NCI-H446 treated with DMSO at 0.1 percent for 48 hours (cell line): ENCODE data around the gene EEA1.
A peak's percentile ranks its signal among the peaks of the same experiment; 100 is the strongest.
"Not testable (repeated sequence)": the region's sequence is repeated elsewhere in the genome, so short reads cannot be mapped to it uniquely, and the experiment has no call there.

Experiments used
- DNase-seq: peaks from one replicate; lab custom pipeline; 2025; lab: John Stamatoyannopoulos, UW

Gene EEA1

DNA sequence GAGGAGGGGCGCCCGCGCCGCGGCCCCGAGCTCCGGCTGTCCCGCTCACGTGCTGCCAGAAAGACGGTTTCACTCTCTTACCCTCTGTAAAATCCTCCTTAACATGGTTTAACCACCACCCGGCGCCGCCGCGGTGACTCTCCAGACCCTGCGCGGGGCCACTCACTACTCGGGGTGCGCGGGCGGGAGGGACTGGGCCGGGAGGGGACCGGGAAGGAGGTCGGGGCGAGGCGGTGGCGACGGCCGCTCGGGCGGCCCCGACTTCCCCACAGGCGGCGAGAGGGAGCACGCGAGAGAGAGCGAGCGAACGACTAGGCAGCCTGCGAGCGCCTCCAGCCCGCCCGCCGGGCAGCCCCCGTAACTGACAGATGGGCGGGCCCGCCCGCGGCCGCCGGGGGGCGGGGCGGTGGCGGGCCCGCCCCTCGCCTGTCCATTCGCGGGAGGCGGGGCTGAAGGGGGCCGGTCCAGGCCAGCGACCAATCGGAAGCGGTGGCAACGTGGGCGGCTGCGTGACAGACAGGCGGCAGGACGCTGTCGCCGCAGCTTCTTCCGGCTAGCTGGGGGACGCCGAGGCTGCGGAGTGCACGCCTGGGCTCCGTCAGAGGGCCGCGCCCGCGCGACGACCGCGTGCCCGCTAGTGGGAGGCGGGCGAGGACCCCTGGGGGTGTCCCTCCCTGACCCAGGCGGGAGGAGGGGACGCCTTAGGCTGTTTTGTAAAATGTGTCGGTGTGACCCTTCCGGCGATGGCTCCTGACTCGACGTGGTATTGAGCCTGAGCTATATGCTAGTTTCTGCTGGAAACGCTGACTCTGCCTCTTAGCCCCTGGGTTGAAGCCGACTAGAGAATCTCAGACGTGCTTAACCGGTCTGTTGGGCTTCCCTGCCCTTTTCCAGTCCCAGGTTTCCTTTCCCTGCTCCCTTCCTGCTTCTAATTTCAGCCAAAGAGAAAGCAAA, at the start of gene EEA1:
EEA1 (minus strand) TSS at position 334 of the 954 bp plus-strand sequence; CDS start at position 105, 229 bp downstream.
- peak; percentile 91 for DNase-seq

DNA sequence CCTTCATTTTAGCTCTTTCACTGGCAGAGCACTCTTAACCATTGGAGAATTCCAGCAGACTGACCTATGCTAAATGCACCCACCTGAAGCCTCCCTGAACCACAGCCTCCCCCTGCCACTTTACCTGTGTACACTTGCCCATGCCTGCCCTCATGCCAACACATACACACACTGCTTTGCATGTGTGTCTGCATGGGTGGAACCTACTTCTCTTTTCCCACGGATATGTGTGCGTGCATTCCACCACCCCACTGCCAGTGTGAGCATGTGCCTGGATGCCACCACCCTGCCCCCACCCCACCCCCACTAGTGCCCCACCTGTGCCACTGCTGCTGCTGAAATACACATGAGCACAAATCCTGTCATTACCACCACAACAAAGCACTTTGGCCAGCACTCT, 49.5 kb upstream of the EEA1 start:
- no peak for DNase-seq

- DNase-seq = no peak
These were observed 48.2 kb upstream of the EEA1 start for GRCh38 chr12:92977326-92977725.

- DNase-seq = no peak
These were observed 45.7 kb upstream of the EEA1 start for GRCh38 chr12:92974759-92975158.

GRCh38 chr12:92973614-92974013, 44.5 kb upstream of the EEA1 start:
- no peak for DNase-seq

GRCh38 chr12:92971859-92972524, 42.9 kb upstream of the EEA1 start:
- DNase-seq = no peak

DNA sequence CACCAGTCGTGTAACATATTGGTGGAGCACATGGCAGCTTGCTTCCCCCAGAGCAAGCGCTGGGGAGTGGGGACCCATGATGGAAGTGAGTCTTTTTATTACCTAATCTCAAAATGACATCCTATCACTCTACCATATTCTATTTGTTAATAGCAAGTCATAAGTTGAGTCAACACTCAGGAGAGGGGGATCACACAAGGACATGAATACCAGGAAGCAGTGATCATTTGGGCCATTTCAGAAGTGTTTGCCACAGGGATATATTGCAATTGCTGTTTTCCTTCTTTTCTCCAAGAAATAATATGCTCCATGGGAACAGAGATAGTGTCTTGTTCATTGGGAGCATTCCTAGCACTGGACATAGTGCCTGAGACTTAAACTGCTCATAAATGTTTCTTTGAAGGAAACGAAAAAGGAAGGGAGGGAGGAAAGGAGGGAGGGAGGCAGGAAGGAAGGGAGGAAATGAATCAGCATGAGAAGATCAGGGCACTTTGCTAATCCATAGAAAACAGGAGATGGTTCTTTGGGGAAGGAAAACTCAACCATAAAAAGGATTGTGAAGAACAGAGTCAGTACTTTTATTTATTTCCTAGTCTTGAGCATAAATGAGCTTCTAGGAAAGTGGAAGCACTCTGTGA, 39.2 kb upstream of the EEA1 start:
- DNase-seq = no peak

- not testable (repeated sequence) for DNase-seq
These were observed 35.3 kb upstream of the EEA1 start for GRCh38 chr12:92964378-92964777.

DNA sequence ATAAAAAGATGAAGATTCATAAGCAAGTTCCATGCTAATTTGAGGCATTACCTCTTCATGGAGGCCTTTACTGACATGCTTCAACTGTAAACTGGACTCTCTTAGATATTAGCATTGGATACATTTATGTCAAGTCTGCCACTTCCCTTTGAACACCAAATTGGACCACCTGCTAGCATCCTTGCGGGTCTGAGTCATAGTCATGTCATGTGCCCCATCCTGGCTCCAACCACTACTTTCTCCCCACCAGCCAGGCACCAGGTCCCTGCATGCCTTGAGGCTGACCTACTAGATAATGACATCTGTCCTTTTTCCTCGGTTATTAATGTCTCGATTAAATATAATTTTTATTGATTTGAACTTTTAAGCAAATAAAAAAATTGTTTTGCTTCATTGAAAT, 32.9 kb upstream of the EEA1 start:
- no peak for DNase-seq

GRCh38 chr12:92955997-92956663, 27.0 kb upstream of the EEA1 start:
- DNase-seq = no peak

DNA sequence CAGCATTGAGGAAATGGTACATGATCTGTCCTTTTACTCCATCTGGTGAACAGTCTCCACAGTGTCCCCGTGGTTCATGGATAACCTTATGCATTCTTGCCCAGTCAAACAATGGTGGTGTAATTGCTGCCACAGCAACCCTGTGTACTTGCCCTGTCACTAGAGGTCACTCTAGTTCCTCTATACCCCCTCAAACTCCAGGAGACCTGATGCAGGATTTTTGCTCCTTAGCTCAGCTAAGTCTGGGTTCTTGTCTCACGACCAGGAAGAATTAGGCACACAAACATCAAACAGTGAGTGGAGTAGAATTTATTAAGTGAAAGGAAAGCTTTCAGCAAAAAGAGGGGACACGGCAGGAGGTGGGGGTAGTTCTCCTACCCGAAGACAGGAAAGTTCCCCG, 24.7 kb upstream of the EEA1 start:
- no peak for DNase-seq

DNA sequence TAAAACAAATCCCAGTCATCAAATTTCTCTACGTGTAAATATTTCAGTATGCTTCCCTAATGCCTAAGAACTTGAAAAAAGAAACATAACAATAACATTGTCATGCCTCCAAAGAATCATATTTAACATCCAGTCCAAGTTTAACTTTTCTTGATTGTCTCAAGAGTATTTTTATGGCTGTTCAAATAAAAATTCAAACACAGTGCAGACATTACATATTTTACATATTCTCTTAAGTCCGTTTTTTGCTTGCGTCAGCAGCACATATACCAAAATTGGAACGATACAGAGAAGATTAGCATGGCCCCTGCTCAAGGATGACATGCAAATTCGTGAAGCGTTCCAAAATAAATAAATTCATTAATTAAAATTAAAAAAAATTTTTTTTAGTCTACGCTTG, 23.3 kb upstream of the EEA1 start:
- DNase-seq = no peak

DNA sequence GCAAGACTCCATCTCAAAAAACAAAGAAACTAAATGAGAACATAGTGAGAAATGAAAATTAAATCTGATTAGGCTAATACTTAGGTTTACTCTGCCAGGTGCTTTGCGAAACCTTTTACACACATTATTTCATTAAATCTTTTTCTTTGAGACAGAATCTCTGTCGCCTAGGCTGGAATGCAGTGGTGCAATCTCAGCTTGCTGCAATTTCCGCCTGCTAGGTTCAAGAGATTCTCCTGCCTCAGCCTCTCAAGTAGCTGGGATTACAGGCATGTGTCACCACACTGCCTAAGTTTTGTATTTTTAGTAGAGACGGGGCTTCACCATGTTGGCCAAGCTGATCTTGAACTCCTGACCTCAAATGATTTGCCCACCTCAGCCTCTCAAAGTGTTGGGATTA, 21.9 kb upstream of the EEA1 start:
- no peak for DNase-seq

DNA sequence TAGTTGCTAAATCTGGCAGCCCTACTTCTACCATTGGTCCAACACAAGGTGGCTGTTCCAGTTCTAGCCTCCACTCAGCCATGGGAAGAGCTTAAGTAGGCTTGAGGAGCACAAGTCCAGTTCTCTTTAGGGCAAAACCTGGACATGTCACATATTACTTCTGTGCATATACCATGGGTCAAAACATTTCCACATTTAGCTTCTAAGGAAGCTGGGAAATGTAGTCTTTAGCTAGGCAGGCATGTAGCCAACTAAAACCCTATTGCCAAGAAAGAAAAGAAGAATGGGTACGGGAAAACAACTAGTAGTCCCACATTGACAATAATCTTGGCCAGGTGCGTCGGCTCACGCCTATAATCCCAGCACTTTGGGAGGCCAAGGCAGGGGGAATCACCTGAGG, 20.9 kb upstream of the EEA1 start:
- no peak for DNase-seq

- DNase-seq = no peak
These were observed 20.4 kb upstream of the EEA1 start for GRCh38 chr12:92949466-92949865.

- no peak for DNase-seq
These were observed 18.6 kb upstream of the EEA1 start for GRCh38 chr12:92947589-92948215.

GRCh38 chr12:92945659-92946220, 16.6 kb upstream of the EEA1 start:
- no peak for DNase-seq

DNA sequence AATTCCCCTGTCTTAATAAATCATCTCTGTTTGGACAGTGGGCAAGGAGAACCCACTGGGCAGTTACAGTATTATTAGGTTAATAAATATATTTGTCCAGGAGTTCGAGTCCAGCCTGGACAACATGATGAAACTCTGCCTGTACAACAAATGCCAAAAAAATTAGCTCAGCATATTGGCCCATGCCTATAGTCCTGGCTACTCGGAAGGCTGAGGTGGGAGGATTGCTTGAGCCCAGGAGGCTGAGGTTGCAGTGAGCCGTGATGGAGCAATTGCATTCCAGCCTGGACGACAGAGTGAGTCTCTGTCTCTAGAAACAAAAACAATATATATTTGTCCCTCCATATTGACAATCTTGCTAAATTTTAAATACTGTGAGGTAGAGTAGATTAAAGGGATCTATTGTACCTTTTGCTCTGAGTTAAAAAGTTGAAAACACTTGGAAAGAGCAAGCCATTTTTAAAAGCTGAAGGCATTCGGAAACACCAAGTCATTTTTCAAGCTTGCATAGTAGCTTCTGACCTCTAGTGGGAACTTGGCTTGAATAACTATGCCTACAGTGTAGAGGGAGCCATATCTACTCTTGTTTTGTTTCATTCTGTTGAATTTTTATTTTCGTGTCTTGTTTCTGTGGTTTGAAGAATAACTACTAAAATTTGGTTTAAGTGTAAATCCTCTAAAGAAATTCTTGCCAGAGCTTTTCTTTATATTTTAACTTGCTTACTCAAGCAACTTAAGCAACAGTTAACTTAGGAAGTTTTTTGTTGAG, 14.6 kb upstream of the EEA1 start:
- no peak for DNase-seq

- no peak for DNase-seq
These were observed 13.8 kb upstream of the EEA1 start for GRCh38 chr12:92942905-92943304.

- no peak for DNase-seq
These were observed 10.0 kb upstream of the EEA1 start for GRCh38 chr12:92939116-92939515.

DNA sequence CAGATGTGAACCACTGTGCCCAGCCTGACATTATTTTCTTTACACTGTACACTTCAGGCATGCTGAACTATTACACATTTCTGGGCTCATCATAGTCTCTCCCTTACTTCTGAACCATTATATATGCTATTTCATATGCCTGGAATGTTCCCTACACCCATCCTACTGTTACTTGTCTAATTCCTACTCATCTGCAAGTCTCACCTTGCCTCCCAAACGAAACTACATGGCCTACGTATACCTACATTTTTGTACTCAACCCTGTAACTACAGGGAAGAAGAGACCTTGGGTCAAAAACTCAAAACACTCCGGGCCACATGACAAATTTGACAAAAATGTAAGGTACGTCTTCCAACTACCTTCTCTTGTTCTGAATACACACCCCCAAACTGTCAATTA, 9.5 kb upstream of the EEA1 start:
- DNase-seq = no peak
